Measurements from ENCODE around the gene VPS37D.
"Not testable (repeated sequence)": the region's sequence is repeated elsewhere in the genome, so short reads cannot be mapped to it uniquely, and the experiment has no call there.

Gene VPS37D

GRCh38 chr7:73667344-73668102, at the start of gene VPS37D:
TSS of gene VPS37D (plus strand) at chr7:73667831. CDS start at chr7:73667959, 128 bp downstream.
- Histone ChIP-seq H3K79me2 (ENCODE audit: control insufficient read depth, insufficient read depth, low read length, unreplicated experiment) (no peaks in the 10 kb centered on the region), H3K4me3 (ENCODE audit: low read depth, low read length) (peak within 1 kb of the TSS; percentile 73), H3K4me1 (ENCODE audit: control insufficient read depth, insufficient read depth, low read length, unreplicated experiment) (peaks cover 6% of the 10 kb centered on the region), H3K36me3 (ENCODE audit: insufficient read depth, low read length) (no peaks in the 10 kb centered on the region), H3K27ac (ENCODE audit: low read depth, low read length) (no peak within 1 kb of the TSS), H2AFZ (ENCODE audit: low read length, unreplicated experiment) (peak within 1 kb of the TSS; percentile 85), H3K27me3 (ENCODE audit: insufficient read depth, low read length) (0 out of 2 replicates have a peak, but pooled peaks cover 4% of the 10 kb centered on the region)

GRCh38 chr7:73618538-73618937, 49.1 kb upstream of the VPS37D start:
- Histone ChIP-seq H3K27ac (ENCODE audit: low read depth, low read length) (no peak overlapping the region), H3K4me1 (ENCODE audit: control insufficient read depth, insufficient read depth, low read length, unreplicated experiment) (peaks cover 10% of the 10 kb centered on the region), H3K27me3 (ENCODE audit: insufficient read depth, low read length) (peaks cover 11% of the 10 kb centered on the region)

DNA sequence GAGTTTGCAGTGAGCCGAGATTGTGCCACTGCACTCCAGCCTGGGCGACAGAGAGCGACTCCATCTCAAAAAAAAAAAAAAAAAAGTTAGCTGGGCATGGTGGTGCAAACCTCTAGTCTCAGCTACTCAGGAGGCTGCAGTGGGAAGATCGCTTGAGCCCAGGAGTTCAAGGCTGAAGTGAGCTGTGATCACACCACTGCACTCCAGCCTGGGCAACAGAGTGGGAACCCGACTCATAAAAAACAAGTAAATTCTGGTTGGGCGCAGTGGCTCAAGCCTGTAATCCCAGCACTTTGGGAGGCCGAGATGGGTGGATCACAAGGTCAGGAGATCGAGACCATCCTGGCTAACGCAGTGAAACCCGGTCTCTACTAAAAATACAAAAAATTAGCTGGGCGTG, 48.2 kb upstream of the VPS37D start:
- peaks cover 19% of the 10 kb centered on the region for H3K27me3 ChIP-seq (ENCODE audit: insufficient read depth, low read length)
- not testable (repeated sequence) for H3K36me3 ChIP-seq (ENCODE audit: insufficient read depth, low read length); H3K4me3 ChIP-seq (ENCODE audit: low read depth, low read length); H3K79me2 ChIP-seq (ENCODE audit: control insufficient read depth, insufficient read depth, low read length, unreplicated experiment); H2AFZ ChIP-seq (ENCODE audit: low read length, unreplicated experiment); H3K27ac ChIP-seq (ENCODE audit: low read depth, low read length)
- H3K4me1 ChIP-seq (ENCODE audit: control insufficient read depth, insufficient read depth, low read length, unreplicated experiment) = peaks cover 16% of the 10 kb centered on the region

More at GRCh38 chr7:73618538-73618937, 49.1 kb upstream of the VPS37D start:
- H3K4me3 ChIP-seq (ENCODE audit: low read depth, low read length) = no peak overlapping the region
- H3K36me3 ChIP-seq (ENCODE audit: insufficient read depth, low read length) = no peaks in the 10 kb centered on the region
- no peak overlapping the region for H2AFZ ChIP-seq (ENCODE audit: low read length, unreplicated experiment)
- H3K79me2 ChIP-seq (ENCODE audit: control insufficient read depth, insufficient read depth, low read length, unreplicated experiment) = no peaks in the 10 kb centered on the region

- H3K4me1 ChIP-seq (ENCODE audit: control insufficient read depth, insufficient read depth, low read length, unreplicated experiment) = peaks cover 16% of the 10 kb centered on the region
- peaks cover 30% of the 10 kb centered on the region for H3K27me3 ChIP-seq (ENCODE audit: insufficient read depth, low read length)
- H3K79me2 ChIP-seq (ENCODE audit: control insufficient read depth, insufficient read depth, low read length, unreplicated experiment) = no peaks in the 10 kb centered on the region
- no peaks in the 10 kb centered on the region for H3K36me3 ChIP-seq (ENCODE audit: insufficient read depth, low read length)
- no peak overlapping the region for H2AFZ ChIP-seq (ENCODE audit: low read length, unreplicated experiment)
- no peak overlapping the region for H3K4me3 ChIP-seq (ENCODE audit: low read depth, low read length)
- no peak overlapping the region for H3K27ac ChIP-seq (ENCODE audit: low read depth, low read length)
Observed at GRCh38 chr7:73621168-73622063, 46.2 kb upstream of the VPS37D start.

DNA sequence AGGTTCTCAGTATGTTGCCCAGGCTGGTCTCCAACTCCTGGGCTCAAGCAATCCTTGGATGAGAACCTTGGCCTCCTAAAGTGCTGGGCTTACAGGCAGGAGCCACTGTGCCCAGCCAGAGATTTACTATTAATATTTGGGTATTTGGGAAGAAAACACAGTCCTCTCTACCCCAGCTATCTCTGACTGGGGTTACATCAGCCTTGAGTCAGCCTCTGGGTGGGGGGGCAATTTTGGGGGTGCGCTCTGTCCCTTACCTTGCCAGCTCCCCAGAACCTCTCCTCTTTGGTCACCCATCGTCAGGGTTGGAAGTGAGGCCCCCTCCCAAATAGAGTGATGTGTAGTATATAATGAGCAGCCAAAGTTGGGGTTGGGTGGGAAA, 45.1 kb upstream of the VPS37D start:
- no peaks in the 10 kb centered on the region for H3K36me3 ChIP-seq (ENCODE audit: insufficient read depth, low read length)

GRCh38 chr7:73622909-73623797, 44.5 kb upstream of the VPS37D start:
- no peaks in the 10 kb centered on the region for H3K79me2 ChIP-seq (ENCODE audit: control insufficient read depth, insufficient read depth, low read length, unreplicated experiment)
- peaks cover 16% of the 10 kb centered on the region for H3K4me1 ChIP-seq (ENCODE audit: control insufficient read depth, insufficient read depth, low read length, unreplicated experiment)
- no peak overlapping the region for H2AFZ ChIP-seq (ENCODE audit: low read length, unreplicated experiment)
- no peak overlapping the region for H3K27ac ChIP-seq (ENCODE audit: low read depth, low read length)
- no peaks in the 10 kb centered on the region for H3K36me3 ChIP-seq (ENCODE audit: insufficient read depth, low read length)
- H3K27me3 ChIP-seq (ENCODE audit: insufficient read depth, low read length) = peaks cover 40% of the 10 kb centered on the region
- H3K4me3 ChIP-seq (ENCODE audit: low read depth, low read length) = peak overlapping the region; percentile 75

More for the DNA sequence above, 45.1 kb upstream of the VPS37D start:
- peak overlapping the region; percentile 75; the same call in 1 of the 2 replicates for H3K4me3 ChIP-seq (ENCODE audit: low read depth, low read length)
- H3K27me3 ChIP-seq (ENCODE audit: insufficient read depth, low read length) = peaks cover 34% of the 10 kb centered on the region
- no peak overlapping the region for H2AFZ ChIP-seq (ENCODE audit: low read length, unreplicated experiment)
- no peak overlapping the region for H3K27ac ChIP-seq (ENCODE audit: low read depth, low read length)
- H3K4me1 ChIP-seq (ENCODE audit: control insufficient read depth, insufficient read depth, low read length, unreplicated experiment) = peaks cover 16% of the 10 kb centered on the region
- no peaks in the 10 kb centered on the region for H3K79me2 ChIP-seq (ENCODE audit: control insufficient read depth, insufficient read depth, low read length, unreplicated experiment)

DNA sequence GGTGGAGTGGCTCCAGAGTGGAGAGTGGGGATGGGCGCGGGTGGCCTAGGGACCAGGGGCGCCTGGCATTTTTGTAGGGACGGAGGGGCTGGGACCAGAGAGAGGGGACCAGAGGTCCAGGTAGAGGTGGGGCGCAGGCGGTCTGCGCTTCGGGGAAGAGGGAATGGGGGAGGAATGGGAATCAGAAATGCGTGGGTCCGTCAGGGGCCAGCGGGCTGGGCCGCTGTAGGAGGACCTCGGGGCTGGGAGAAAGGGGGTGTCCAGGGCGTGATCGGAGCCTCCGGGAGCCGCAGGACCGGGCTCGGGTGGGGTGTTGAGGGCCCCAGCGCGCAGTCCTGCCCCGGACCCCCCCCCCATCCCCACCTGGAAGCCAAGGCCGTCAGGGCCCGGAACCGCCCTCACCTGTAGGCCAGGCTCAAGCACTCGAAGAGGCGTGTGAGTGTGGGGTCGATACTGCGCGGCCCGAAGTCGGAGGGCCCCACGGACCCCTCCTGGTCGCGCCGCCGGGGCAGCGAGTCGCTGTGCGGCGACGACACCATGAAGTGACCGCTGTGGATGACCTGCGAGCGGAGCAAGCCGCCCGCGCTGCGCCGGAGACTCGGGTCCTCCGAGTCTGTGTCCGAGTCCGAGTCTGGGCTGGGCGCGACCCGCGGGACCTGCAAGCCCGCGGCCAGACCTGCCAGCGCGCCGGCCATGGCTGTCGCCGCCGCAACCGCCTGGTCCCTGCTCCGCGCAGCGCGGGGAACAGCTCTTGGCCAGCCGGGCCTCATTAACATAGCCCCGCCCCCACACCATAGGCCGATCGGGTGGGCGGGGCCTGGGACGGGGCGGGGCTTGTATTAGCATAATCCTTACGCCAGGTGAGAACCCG, 43.6 kb upstream of the VPS37D start, which contains the start of gene MLXIPL:
Gene MLXIPL (minus strand): TSS at position 725 of the 871 bp plus-strand sequence. CDS start 30 bp downstream, at position 695.
- no peak within 1 kb of the TSS for H3K27ac ChIP-seq (ENCODE audit: low read depth, low read length)
- no peaks in the 10 kb centered on the region for H3K36me3 ChIP-seq (ENCODE audit: insufficient read depth, low read length)
- H3K4me1 ChIP-seq (ENCODE audit: control insufficient read depth, insufficient read depth, low read length, unreplicated experiment) = peaks cover 16% of the 10 kb centered on the region
- no peak within 1 kb of the TSS for H2AFZ ChIP-seq (ENCODE audit: low read length, unreplicated experiment)
- H3K79me2 ChIP-seq (ENCODE audit: control insufficient read depth, insufficient read depth, low read length, unreplicated experiment) = no peaks in the 10 kb centered on the region
- H3K4me3 ChIP-seq (ENCODE audit: low read depth, low read length) = peak within 1 kb of the TSS; percentile 75
- peaks cover 47% of the 10 kb centered on the region for H3K27me3 ChIP-seq (ENCODE audit: insufficient read depth, low read length)

DNA sequence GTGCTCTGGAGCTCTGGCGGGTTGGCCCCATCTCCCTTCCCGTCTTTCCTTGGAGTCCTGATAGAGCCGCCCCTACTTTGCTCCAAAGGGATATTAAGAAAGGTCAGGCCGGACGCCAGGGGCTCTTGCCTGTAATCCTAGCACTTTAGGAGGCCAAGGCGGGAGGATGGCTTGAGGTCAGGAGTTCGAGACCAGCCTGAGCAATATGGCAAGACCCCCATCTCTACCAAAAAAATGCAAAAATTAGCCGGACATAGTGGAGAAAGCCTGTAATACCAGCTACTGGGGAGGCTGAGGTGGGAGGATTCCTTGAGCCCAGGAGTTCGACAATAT, 43.0 kb upstream of the VPS37D start:
- no peak overlapping the region for H3K27ac ChIP-seq (ENCODE audit: low read depth, low read length)
- no peaks in the 10 kb centered on the region for H3K79me2 ChIP-seq (ENCODE audit: control insufficient read depth, insufficient read depth, low read length, unreplicated experiment)
- peaks cover 47% of the 10 kb centered on the region for H3K27me3 ChIP-seq (ENCODE audit: insufficient read depth, low read length)
- no peak overlapping the region for H2AFZ ChIP-seq (ENCODE audit: low read length, unreplicated experiment)
- H3K4me3 ChIP-seq (ENCODE audit: low read depth, low read length) = peak overlapping the region; percentile 75
- no peaks in the 10 kb centered on the region for H3K36me3 ChIP-seq (ENCODE audit: insufficient read depth, low read length)
- H3K4me1 ChIP-seq (ENCODE audit: control insufficient read depth, insufficient read depth, low read length, unreplicated experiment) = peaks cover 16% of the 10 kb centered on the region

DNA sequence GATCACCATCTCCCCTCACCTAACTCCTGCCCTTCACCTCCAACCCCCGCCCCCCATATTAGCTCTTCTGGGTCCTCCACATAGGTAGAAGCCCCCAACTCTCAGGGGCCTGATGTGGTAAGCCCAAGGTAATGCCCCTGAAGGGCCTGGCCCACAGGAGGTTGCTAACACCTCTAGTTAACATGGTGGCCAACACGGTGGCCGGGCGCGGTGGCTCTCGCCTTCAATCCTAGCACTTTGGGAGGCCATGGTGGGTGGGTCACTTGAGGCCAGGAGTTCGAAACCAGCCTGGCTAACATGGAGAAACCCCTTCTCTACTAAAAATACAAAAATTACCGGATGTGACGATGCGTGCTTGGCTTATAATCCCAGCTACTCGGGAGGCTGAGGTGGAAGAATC, 42.4 kb upstream of the VPS37D start:
- no peaks in the 10 kb centered on the region for H3K36me3 ChIP-seq (ENCODE audit: insufficient read depth, low read length)
- no peak overlapping the region for H2AFZ ChIP-seq (ENCODE audit: low read length, unreplicated experiment)
- H3K4me1 ChIP-seq (ENCODE audit: control insufficient read depth, insufficient read depth, low read length, unreplicated experiment) = peaks cover 16% of the 10 kb centered on the region
- H3K27ac ChIP-seq (ENCODE audit: low read depth, low read length) = no peak overlapping the region
- no peaks in the 10 kb centered on the region for H3K79me2 ChIP-seq (ENCODE audit: control insufficient read depth, insufficient read depth, low read length, unreplicated experiment)
- peaks cover 47% of the 10 kb centered on the region for H3K27me3 ChIP-seq (ENCODE audit: insufficient read depth, low read length)
- no peak overlapping the region for H3K4me3 ChIP-seq (ENCODE audit: low read depth, low read length)
